Measurements from ENCODE around the gene MAPKBP1.

GRCh38 chr15:41795996-41796856, 21.9 kb downstream of the MAPKBP1 start:
- TF ChIP-seq CTCF (IDR thresholded peaks at IDR 0.05; ENCODE audit: insufficient read depth, low read length) (no peak), REST (IDR thresholded peaks at IDR 0.05; ENCODE audit: insufficient replicate concordance, low read depth) (no peak), SPI1 (IDR thresholded peaks at IDR 0.05; ENCODE audit: borderline replicate concordance, low read depth) (no peak), GABPA (IDR thresholded peaks at IDR 0.05; ENCODE audit: low read depth) (no peak), POLR2AphosphoS5 (IDR thresholded peaks at IDR 0.05; ENCODE audit: low read depth) (no peak)
